HG03066 (cell line): Measurements from ENCODE around the gene RAC2.

Experiments
- ATAC-seq: cut with Tn5 transposase; IDR thresholded peaks from one replicate; pipeline ENCODE4 v1.9.1; 2021; ENCODE audit warnings: low read depth; ENCODE audit not compliant: unreplicated experiment

RAC2 gene

DNA sequence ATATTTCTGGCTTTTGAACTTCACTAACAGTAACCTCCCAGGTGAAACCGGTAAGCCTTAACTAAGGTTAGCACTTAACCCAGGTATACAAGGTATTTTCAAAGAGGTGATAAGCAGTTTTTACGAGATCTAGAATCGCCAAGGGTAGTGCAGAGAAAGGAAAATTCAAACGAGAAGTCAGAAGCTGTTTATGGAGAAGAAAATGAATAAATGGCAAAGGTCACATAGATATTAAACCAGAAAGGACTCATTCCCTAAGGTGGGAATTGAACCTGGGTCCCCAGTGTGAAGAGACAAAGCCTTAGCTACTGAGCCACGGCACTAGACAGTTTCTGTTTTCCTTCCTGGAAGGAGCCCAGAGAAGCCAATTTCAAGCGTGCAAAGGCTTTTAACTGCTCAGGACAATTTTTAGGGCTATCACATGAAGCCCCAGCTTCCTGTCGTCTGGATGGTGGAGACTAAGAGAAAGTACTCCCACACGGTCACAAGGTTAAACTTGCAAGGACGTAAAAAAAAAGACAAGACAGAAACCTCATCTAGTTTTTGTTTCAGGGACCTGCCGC lies 50.4 kb downstream of the RAC2 start:
- ATAC-seq: peak; percentile 58

DNA sequence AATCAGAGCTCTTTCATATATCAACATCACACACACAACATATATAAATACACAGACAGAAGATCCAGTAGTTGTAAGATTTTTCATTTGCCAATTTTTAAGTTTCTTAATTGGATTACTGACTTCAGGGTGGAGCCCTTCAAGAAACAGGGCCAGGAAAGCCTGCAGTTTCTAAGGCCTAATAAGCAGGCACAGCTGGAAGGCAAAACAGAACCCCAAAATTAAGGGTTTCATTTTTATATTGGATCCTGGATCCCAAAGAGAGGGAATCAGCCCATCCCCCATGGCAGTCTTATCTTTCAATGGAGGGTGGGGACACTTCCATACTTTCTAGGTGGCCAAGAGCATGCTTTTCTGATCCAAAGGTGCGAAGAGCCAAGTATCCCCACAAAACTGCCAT lies 51.3 kb downstream of the RAC2 start:
- ATAC-seq: no peak

DNA sequence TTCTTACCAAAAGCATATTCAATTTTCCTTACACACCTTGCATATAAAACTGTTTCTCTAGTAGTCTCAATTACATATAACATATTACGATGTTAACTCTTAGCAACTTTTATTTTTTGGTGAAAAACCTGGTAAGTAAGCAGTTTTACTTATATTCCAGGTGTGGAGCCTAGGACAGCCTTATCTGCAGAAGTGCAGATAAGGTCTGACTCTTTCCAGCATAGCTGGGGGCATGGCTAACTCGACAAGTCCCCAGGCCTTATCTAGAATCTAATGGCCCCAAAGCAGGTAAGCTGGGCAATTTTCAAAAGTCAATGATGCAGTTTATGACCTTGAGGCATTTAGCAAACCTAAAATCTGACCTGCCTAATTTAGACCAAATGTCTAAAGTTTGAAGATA lies 51.9 kb downstream of the RAC2 start:
- ATAC-seq: no peak

DNA sequence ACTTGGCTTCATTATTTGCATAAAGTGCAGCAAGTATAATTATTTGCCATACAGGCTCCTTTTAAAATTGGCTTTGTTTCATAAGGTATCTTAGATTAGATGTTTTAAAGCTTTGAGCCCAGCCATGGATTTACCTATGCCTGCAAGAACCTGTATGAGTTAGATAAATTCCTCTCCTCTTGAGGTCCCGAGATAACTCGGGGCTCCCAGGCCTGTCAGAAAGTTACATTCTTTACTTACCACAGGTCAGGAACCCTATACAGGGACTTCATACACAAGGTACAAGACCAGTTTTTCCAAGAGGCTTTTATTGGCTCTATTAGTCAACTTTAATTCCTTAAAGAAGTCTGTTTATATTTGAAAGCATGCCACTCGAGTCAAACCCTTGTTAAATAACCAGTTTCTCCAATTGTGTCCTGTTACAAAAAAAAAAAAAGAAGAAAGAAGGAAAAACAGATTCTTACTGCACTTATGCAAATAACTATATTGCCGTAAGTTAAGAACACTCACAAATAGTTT lies 53.7 kb downstream of the RAC2 start:
- ATAC-seq: no peak

DNA sequence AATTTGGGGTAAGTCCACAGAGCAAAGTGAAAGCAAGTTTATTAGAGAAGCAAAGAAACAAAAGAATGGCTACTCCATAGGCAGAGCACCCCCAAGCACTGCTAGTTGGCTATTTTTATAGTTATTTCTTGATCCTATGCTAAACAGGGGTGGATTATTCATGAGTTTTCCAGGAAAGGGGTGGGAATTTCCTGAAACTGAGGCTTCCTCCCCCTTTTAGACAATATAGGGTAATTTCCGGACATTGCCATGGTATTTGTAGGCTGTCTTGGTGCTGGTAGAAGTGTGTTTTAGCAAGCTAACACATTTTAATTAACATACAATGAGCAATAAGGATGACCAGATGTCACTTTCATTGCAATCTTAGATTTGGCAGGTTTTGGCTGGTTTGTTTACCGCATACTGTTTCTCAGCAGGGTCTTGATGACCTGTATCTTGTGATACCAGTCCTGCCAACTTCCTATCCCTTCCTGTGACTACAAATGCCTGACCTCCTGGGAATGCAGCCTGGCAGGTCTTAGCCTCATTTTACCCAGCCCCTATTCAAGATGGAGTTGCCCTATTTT lies 55.1 kb downstream of the RAC2 start:
- no peak for ATAC-seq

GRCh38 chr22:37187891-37188761 lies 55.9 kb downstream of the RAC2 start, which contains the start of gene C1QTNF6:
C1QTNF6 (minus strand) TSS chr22:37188247; CDS start chr22:37188213, 34 bp downstream.
- no peak for ATAC-seq

GRCh38 chr22:37187552-37187890 lies 56.5 kb downstream of the RAC2 start:
- no peak for ATAC-seq

DNA sequence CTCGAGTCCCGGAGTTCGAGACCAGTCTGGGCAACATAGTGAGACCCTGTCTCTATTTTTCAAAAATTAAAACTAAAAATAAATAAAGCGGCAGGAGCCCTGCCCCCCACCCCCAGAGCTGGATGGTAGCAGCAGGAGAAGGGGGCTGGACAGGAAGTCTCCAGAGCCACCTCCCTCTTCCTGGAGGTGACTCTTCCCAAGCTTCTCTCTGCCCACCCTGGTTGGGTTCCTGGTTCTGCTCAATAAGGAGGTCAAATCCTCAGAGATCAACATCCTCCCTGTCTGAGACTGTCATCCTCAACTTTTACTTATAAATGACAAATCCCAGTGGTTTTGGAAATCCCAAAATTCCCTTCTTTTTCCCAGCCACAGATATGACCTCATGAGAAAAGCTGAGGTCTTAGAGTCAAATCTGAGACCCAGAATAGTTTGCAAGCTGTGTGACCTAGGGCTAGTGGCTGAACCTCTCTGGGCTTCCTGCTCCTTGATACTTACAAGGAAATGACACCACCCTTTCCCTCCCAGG lies 57.0 kb downstream of the RAC2 start:
- no peak for ATAC-seq

DNA sequence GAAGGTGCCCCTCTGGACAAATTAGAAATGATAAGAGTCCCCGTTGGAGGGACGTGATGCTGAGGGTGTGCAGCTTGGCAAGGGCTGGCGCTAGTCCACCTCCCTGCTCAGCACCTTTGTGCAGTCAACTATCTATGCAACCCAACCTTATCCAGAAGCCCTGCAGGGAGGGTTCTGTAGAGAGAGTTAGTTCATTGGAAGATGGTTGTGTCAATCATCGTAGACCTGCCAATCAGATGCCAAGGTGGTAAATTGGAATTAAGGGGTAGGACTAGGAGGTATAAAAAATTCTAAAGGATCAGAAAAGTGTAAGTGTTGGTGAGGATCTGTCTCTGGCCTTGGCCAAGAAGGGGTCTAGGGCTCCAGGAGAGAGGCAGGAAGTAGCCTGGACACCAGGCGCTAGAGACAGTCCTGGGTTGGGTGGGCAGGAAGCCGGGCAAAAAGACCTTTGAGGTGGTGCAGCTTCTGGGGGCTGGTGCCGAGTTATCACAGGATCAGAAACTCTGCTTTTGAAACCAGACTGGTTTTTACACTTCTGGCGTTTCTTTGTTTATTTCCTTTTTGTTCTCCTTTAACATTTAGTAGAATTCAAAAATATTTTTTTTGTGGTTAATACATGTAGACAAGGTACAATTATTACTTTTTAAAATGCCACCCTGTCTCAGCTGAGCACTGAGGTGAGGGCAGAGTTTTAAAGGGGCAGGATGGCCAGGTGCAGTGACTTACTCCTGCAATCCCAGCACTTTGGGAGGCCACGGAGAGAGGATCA lies 57.7 kb downstream of the RAC2 start:
- no peak for ATAC-seq

GRCh38 chr22:37185646-37186227 lies 58.3 kb downstream of the RAC2 start:
- ATAC-seq: no peak

- no peak for ATAC-seq
Observed at GRCh38 chr22:37184816-37185541, 59.1 kb downstream of the RAC2 start.

- ATAC-seq: no peak
Observed at GRCh38 chr22:37184380-37184755, 59.7 kb downstream of the RAC2 start.

GRCh38 chr22:37183432-37184379 lies 60.4 kb downstream of the RAC2 start:
- ATAC-seq: no peak

DNA sequence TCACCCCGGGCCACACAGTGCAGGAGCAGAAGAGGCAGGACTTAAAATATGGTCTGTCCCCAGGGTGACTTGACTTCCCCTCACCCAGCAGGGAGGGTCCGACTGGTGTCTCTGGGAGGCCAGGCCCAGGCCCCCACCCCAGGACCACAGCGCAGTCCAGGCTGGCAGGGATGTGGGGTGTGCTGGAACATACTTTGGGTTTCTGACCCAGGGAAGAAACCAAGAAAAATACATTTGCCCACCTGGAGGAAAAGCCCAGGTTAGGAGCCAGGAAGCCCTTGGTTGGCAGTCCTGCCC lies 61.2 kb downstream of the RAC2 start:
- no peak for ATAC-seq

DNA sequence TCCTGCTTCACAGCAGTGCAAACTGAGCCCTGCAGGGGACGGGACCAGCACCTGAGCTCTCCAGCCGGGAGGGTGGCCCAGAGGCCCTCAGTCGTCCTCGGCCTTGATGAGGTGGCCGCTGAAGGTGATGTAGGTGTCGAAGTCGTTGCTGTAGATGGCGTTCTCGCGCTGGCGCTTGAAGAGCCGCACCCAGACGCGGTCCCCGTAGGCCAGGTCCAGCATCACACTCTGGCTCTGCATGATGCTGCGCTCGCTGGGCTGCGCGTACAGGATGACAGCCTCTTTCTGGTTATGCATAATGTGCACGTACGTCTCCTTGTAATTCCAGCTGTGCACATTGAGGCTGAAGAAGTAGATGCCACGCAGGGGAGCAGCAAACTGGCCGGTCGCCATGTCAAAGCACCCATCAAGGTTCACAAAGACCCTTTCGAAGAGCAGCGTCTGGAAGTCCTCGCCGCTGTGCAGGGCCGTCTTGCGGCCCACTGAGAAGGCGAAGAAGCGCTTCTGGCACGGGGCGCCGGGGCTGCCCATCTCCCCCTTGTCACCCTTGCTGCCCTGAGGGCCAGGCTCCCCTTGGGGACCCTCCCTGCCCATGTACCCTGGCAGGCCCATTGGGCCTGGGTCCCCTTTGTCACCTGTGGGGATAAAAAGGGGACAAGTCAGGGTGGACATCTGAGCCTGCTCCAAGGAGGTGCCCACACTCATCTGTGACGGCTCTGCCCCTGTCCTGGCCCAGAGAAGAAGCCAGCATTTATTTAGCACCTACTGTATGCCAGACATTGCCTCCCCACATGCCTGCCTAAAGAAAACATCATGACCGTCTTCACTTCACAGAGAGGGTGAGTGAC lies 61.7 kb downstream of the RAC2 start:
- no peak for ATAC-seq

GRCh38 chr22:37181681-37182080 lies 62.4 kb downstream of the RAC2 start:
- no peak for ATAC-seq

GRCh38 chr22:37180531-37181231 lies 63.4 kb downstream of the RAC2 start:
- no peak for ATAC-seq
